Occipital lobe (tissue), 2 donors: Measurements from ENCODE around the gene MAP3K20. TPM values are rescaled to one million over a fixed set of nuclear protein-coding genes. Genes with fewer than 3 reads are reported as not detected.
"Not testable (repeated sequence)": the region's sequence is repeated elsewhere in the genome, so short reads cannot be mapped to it uniquely, and the experiment has no call there.

Experiments
- DNase-seq: peaks from one replicate; lab custom pipeline; 2025; lab: John Stamatoyannopoulos, UW
- total RNA-seq: library from RNA; depleted of rRNA; stranded (reverse); fragments of >200 nt; gene quantifications from one replicate; pipeline ENCODE4 v1.2.3, GENCODE V29; 2014

MAP3K20 gene
- total RNA-seq, 1 donor from 2014 or later = 14.2 TPM

GRCh38 chr2:173271825-173272224 lies 196.2 kb downstream of the MAP3K20 start:
- no peak for DNase-seq

- DNase-seq = no peak
Measured at GRCh38 chr2:173272849-173273248, 197.2 kb downstream of the MAP3K20 start.

GRCh38 chr2:173278794-173279526 lies 203.3 kb downstream of the MAP3K20 start:
- no peak for DNase-seq

GRCh38 chr2:173279527-173279868 lies 203.9 kb downstream of the MAP3K20 start:
- no peak for DNase-seq

- no peak for DNase-seq
Measured at GRCh38 chr2:173280853-173281252, 205.2 kb downstream of the MAP3K20 start.

GRCh38 chr2:173281898-173282297 lies 206.3 kb downstream of the MAP3K20 start:
- not testable (repeated sequence) for DNase-seq

- DNase-seq = no peak
Measured at GRCh38 chr2:173282795-173283545, 207.3 kb downstream of the MAP3K20 start.

- DNase-seq = no peak
Measured at GRCh38 chr2:173286153-173286809, 210.6 kb downstream of the MAP3K20 start.

GRCh38 chr2:173287594-173287993 lies 211.9 kb downstream of the MAP3K20 start:
- no peak for DNase-seq

GRCh38 chr2:173288561-173288960 lies 212.9 kb downstream of the MAP3K20 start:
- DNase-seq = no peak

GRCh38 chr2:173290046-173290445 lies 214.4 kb downstream of the MAP3K20 start:
- DNase-seq = no peak

GRCh38 chr2:173290518-173290917 lies 214.9 kb downstream of the MAP3K20 start:
- DNase-seq = no peak

GRCh38 chr2:173291412-173291811 lies 215.8 kb downstream of the MAP3K20 start:
- DNase-seq = no peak

GRCh38 chr2:173296235-173296634 lies 220.6 kb downstream of the MAP3K20 start:
- DNase-seq = no peak

GRCh38 chr2:173298536-173299097 lies 223.0 kb downstream of the MAP3K20 start:
- DNase-seq = no peak

- DNase-seq = no peak
Measured at GRCh38 chr2:173299764-173300163, 224.1 kb downstream of the MAP3K20 start.

GRCh38 chr2:173300458-173300857 lies 224.8 kb downstream of the MAP3K20 start:
- no peak for DNase-seq

GRCh38 chr2:173301549-173301948 lies 225.9 kb downstream of the MAP3K20 start:
- not testable (repeated sequence) for DNase-seq

GRCh38 chr2:173305303-173305702 lies 229.7 kb downstream of the MAP3K20 start:
- DNase-seq = no peak

- no peak for DNase-seq
Measured at GRCh38 chr2:173307293-173307692, 231.6 kb downstream of the MAP3K20 start.

GRCh38 chr2:173309370-173309769 lies 233.7 kb downstream of the MAP3K20 start:
- DNase-seq = not testable (repeated sequence)
